GM23338 (cell line): ENCODE data around the gene HDAC3. TPM values are rescaled to one million over a fixed set of nuclear protein-coding genes. Genes with fewer than 3 reads are reported as not detected.

Experiments used
- CREB1 ChIP-seq: fragments of 250-450 bp; sonication (Bioruptor Pico); IDR thresholded peaks from 2 replicates; pipeline ENCODE4 v1.5.0; 2020; ENCODE audit warnings: low read depth, mild to moderate bottlenecking, moderate library complexity
- CTCF ChIP-seq, 2 experiments: fragments of 200-600 bp in 1 of 2; sonication (generic) in 1 of 2; conservative IDR thresholded peaks; 2 replicates each; pipeline versions ENCODE4 v1.5.1 to v1.6.1; 2016 to 2017; ENCODE audit warnings: antibody characterized with exemption in 2 of 2, low read depth in 2 of 2, mild to moderate bottlenecking in 2 of 2, moderate library complexity in 1 of 2
- EZH2 ChIP-seq: fragments of 200-600 bp; sonication (generic); IDR thresholded peaks from one replicate; pipeline ENCODE4 v1.8.0; 2017; ENCODE audit warnings: antibody characterized with exemption, mild to moderate bottlenecking, low read depth; ENCODE audit not compliant: unreplicated experiment
- EZH2phosphoT487 ChIP-seq: fragments of 200-600 bp; sonication (generic); IDR thresholded peaks from one replicate; pipeline ENCODE4 v1.8.1; 2018; ENCODE audit warnings: antibody characterized with exemption; ENCODE audit not compliant: unreplicated experiment
- NANOG ChIP-seq: IDR thresholded peaks from 2 replicates; pipeline ENCODE4 v1.6.1; 2016; ENCODE audit warnings: antibody characterized with exemption, borderline replicate concordance
- POLR2AphosphoS5 ChIP-seq: IDR thresholded peaks from 2 replicates; pipeline ENCODE4 v1.6.1; 2016; ENCODE audit warnings: antibody characterized with exemption, low read depth
- ZNF114 ChIP-seq: fragments of 250-450 bp; sonication (Bioruptor Pico); IDR thresholded peaks from 2 replicates; pipeline ENCODE4 v1.5.0; 2020; ENCODE audit warnings: mild to moderate bottlenecking, moderate library complexity
- polyA plus RNA-seq: library from polyadenylated mRNA; unstranded; fragments of >200 nt; fragmentation: Nextera tagmentation; extraction: Ambion mirVana; gene quantifications from 2 replicates; pipeline ENCODE4 v1.2.1, GENCODE V29; 2016
- small RNA-seq: library from RNA; depleted of rRNA; stranded (forward); fragments of <200 nt; gene quantifications from one replicate; pipeline ENCODE3, GENCODE V24; 2014; ENCODE audit warnings: low replicate concordance
- total RNA-seq: library from RNA; depleted of rRNA; stranded (reverse); fragments of >200 nt; shearing (Covaris generic); gene quantifications from 2 replicates; pipeline ENCODE4 v1.2.3, GENCODE V29; 2014; rRNA removed

The HDAC3 gene
- total and polyA plus RNA-seq, 2 experiments from 2014 or later = 59.2 to 90.0 TPM

GRCh38 chr5:141573489-141574121, 63.0 kb downstream of the HDAC3 start (continued):
- TF ChIP-seq NANOG = no peak
- no peak for TF ChIP-seq EZH2
- TF ChIP-seq POLR2AphosphoS5 = no peak
- no peak for TF ChIP-seq ZNF114 (CRISPR knock-in tag)
- no peak for TF ChIP-seq CTCF (conservative IDR thresholded peaks at IDR 0.05; ENCODE audit: low read depth in 2 of 2)
- TF ChIP-seq CREB1 (CRISPR knock-in tag) = no peak
- TF ChIP-seq EZH2phosphoT487 = no peak

Small RNA genes within 50 kb of the gene (small RNA-seq; reads per million reads assigned to genes)
- gene RPS27AP10 = not detected

Other genes with a start within 250 kb of the HDAC3 start
- 13.0 and 16.6 TPM in 2 replicates for gene PCDHGB4, start 249.2 kb downstream of the HDAC3 start, total RNA-seq
- gene PCDHGB4, start 249.2 kb downstream of the HDAC3 start, polyA plus RNA-seq = 3.0 and 3.5 TPM in 2 replicates
- gene PCDHGA8, start 244.2 kb downstream of the HDAC3 start, total RNA-seq = 4.6 and 5.3 TPM in 2 replicates
- gene PCDHGA8, start 244.2 kb downstream of the HDAC3 start, polyA plus RNA-seq = 0.70 and 1.1 TPM in 2 replicates
- gene PCDHGB5, start 238.9 kb downstream of the HDAC3 start, total RNA-seq = 15.7 and 18.5 TPM in 2 replicates
- gene PCDHGB5, start 238.9 kb downstream of the HDAC3 start, polyA plus RNA-seq = 1.7 and 2.5 TPM in 2 replicates
- 5.5 and 7.8 TPM in 2 replicates for gene PCDHGA9, start 234.1 kb downstream of the HDAC3 start, total RNA-seq
- 0.50 and 0.54 TPM in 2 replicates for gene PCDHGA9, start 234.1 kb downstream of the HDAC3 start, polyA plus RNA-seq
- 7.1 and 8.1 TPM in 2 replicates for gene PCDHGB6, start 228.8 kb downstream of the HDAC3 start, total RNA-seq
- gene PCDHGB6, start 228.8 kb downstream of the HDAC3 start, polyA plus RNA-seq = 1.6 and 2.8 TPM in 2 replicates
- gene PCDHGA10, start 223.9 kb downstream of the HDAC3 start, total RNA-seq = 3.4 and 6.5 TPM in 2 replicates
- 1.6 and 2.1 TPM in 2 replicates for gene PCDHGA10, start 223.9 kb downstream of the HDAC3 start, polyA plus RNA-seq
- 5.8 and 11.7 TPM in 2 replicates for gene PCDHGB7, start 219.2 kb downstream of the HDAC3 start, total RNA-seq
- gene PCDHGB7, start 219.2 kb downstream of the HDAC3 start, polyA plus RNA-seq = 0.94 and 1.4 TPM in 2 replicates
- 8.9 and 10.7 TPM in 2 replicates for gene PCDHGA11, start 215.8 kb downstream of the HDAC3 start, total RNA-seq
- gene PCDHGA11, start 215.8 kb downstream of the HDAC3 start, polyA plus RNA-seq = 2.3 and 3.0 TPM in 2 replicates
- gene PCDHGA12, start 206.3 kb downstream of the HDAC3 start, total RNA-seq = 3.3 and 3.5 TPM in 2 replicates
- gene PCDHGA12, start 206.3 kb downstream of the HDAC3 start, polyA plus RNA-seq = 0.68 TPM in 2 replicates
- 12.9 and 13.3 TPM in 2 replicates for gene PCDHGC3, start 160.9 kb downstream of the HDAC3 start, total RNA-seq
- 13.8 and 14.4 TPM in 2 replicates for gene PCDHGC3, start 160.9 kb downstream of the HDAC3 start, polyA plus RNA-seq
- 2.3 and 3.0 TPM in 2 replicates for gene PCDHGC4, start 151.8 kb downstream of the HDAC3 start, total RNA-seq
- 0.31 TPM in 1 of 2 replicates, not detected in the other for gene PCDHGC4, start 151.8 kb downstream of the HDAC3 start, polyA plus RNA-seq
- 0.54 and 1.5 TPM in 2 replicates for gene PCDHGC5, start 147.8 kb downstream of the HDAC3 start, total RNA-seq
- gene PCDHGC5, start 147.8 kb downstream of the HDAC3 start, polyA plus RNA-seq = 0.16 TPM in 1 of 2 replicates, not detected in the other
- gene DIAPH1, start 17.8 kb downstream of the HDAC3 start, total RNA-seq = 97.0 and 104 TPM in 2 replicates
- gene DIAPH1, start 17.8 kb downstream of the HDAC3 start, polyA plus RNA-seq = 42.9 and 43.5 TPM in 2 replicates
- 30.6 and 34.6 TPM in 2 replicates for gene RELL2, start 148 bp upstream of the HDAC3 start, total RNA-seq
- 18.6 and 20.4 TPM in 2 replicates for gene RELL2, start 148 bp upstream of the HDAC3 start, polyA plus RNA-seq
- 28.7 and 46.6 TPM in 2 replicates for gene FCHSD1, start 14.6 kb upstream of the HDAC3 start, total RNA-seq
- 17.9 and 24.7 TPM in 2 replicates for gene FCHSD1, start 14.6 kb upstream of the HDAC3 start, polyA plus RNA-seq
- gene ARAP3, start 45.4 kb upstream of the HDAC3 start, total RNA-seq = 32.8 and 33.2 TPM in 2 replicates
- gene ARAP3, start 45.4 kb upstream of the HDAC3 start, polyA plus RNA-seq = 18.4 and 21.5 TPM in 2 replicates
- 155 and 183 TPM in 2 replicates for gene PCDH1, start 241.6 kb upstream of the HDAC3 start, total RNA-seq
- gene PCDH1, start 241.6 kb upstream of the HDAC3 start, polyA plus RNA-seq = 26.2 and 27.8 TPM in 2 replicates